Upper lobe of right lung (tissue), 1 donor: ENCODE data around the gene EVC2. TPM values are rescaled to one million over a fixed set of nuclear protein-coding genes. Genes with fewer than 3 reads are reported as not detected.

Experiments used
- ATAC-seq: fragments of 200-7000 bp; cut with Tn5 transposase; one replicate; pipeline ENCODE4 v1.9.1; 2020; ENCODE audit warnings: mild to moderate bottlenecking, moderate library complexity
- DNase-seq: peaks from one replicate; pipeline ENCODE4 v3.0.0-alpha.2; 2020
- H3K27ac ChIP-seq: fragments of 200-600 bp; one replicate; pipeline ENCODE4 v1.8.0; 2022
- H3K27me3 ChIP-seq: fragments of 200-600 bp; one replicate; pipeline ENCODE4 v1.8.0; 2022; ENCODE audit warnings: mild to moderate bottlenecking
- H3K36me3 ChIP-seq: fragments of 200-600 bp; one replicate; pipeline ENCODE4 v1.8.0; 2022
- H3K4me1 ChIP-seq: fragments of 200-600 bp; one replicate; pipeline ENCODE4 v1.8.0; 2022
- H3K4me3 ChIP-seq: fragments of 200-600 bp; one replicate; pipeline ENCODE4 v1.8.0; 2022; ENCODE audit warnings: mild to moderate bottlenecking
- H3K9me3 ChIP-seq: fragments of 200-600 bp; one replicate; pipeline ENCODE4 v1.8.0; 2022
- intact Hi-C: fragments of 100-400 bp; cut with DNase I; formaldehyde crosslinking; loops from one replicate; pipeline ENCODE4 v1.11.0; 2022
- total RNA-seq: library from RNA; stranded (reverse); fragmentation: NEBNext Ultra II Directional; extraction: Animal tissue kit (Norgen Biotek cat#: 25700); gene quantifications from one replicate; pipeline ENCODE4 v1.2.1, GENCODE V29; 2021
- TF ChIP-seq, protein P1 (sequence below): fragments of 200-600 bp; IDR thresholded peaks from one replicate; pipeline ENCODE4 v1.8.0; 2022; ENCODE audit warnings: antibody characterized with exemption
- donor health status: DM: no; HTN: yes; CAD: no; lungs with severe emphysema.

EVC2 gene
- total RNA-seq, 1 donor from 2014 or later = 6.3 TPM

DNA sequence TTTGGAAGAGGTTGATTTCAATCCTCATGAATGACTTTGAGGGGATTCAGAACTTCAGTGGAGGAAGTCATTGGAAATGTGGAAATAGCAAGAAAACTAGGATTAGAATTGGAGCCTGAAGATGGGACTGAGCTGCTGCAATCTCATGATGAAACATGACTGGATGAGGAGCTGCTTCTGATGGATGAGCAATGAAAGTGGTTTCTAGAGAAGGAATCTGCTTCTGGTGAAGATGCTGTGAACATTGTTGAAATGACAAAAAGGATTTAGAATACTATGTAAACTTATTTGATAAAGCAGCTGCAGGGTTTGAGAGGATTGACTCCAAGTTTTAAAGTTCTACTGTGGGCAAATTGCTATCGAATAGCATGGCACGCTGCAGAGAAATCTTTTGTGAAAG, 29.7 kb upstream of the EVC2 start:
- H3K4me1 ChIP-seq = no peaks in the 10 kb centered on the region
- H3K9me3 ChIP-seq = no peaks in the 10 kb centered on the region
- no peak overlapping the region for H3K4me3 ChIP-seq
- intact Hi-C loops = no loop called here
- H3K27me3 ChIP-seq = no peaks in the 10 kb centered on the region
- ATAC-seq (no peak), DNase-seq (no peak)
- no peak overlapping the region for H3K27ac ChIP-seq
- peaks cover 30% of the 10 kb centered on the region for H3K36me3 ChIP-seq
- TF ChIP-seq, protein P1, sequence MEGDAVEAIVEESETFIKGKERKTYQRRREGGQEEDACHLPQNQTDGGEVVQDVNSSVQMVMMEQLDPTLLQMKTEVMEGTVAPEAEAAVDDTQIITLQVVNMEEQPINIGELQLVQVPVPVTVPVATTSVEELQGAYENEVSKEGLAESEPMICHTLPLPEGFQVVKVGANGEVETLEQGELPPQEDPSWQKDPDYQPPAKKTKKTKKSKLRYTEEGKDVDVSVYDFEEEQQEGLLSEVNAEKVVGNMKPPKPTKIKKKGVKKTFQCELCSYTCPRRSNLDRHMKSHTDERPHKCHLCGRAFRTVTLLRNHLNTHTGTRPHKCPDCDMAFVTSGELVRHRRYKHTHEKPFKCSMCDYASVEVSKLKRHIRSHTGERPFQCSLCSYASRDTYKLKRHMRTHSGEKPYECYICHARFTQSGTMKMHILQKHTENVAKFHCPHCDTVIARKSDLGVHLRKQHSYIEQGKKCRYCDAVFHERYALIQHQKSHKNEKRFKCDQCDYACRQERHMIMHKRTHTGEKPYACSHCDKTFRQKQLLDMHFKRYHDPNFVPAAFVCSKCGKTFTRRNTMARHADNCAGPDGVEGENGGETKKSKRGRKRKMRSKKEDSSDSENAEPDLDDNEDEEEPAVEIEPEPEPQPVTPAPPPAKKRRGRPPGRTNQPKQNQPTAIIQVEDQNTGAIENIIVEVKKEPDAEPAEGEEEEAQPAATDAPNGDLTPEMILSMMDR = no peak

DNA sequence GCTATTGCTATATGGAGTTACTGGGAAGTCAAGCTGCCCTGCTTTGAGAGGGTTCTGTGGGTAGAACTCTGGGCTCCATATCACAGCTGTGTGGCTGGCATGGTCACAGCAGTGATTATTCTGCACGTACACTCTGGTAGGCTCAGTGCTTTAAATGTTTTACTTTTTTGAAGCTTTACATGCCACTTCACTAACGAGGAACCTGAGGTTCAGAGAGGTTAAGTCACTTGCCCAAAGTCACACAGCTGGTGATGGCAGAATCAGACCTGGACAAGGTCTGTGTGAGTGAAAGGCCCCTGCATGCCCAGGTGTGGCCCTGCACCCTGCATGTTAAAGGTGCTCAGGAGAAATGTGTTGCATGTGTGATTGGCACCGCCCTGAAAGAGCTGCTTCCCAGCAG, 27.1 kb upstream of the EVC2 start:
- Histone ChIP-seq H3K4me1 (no peaks in the 10 kb centered on the region), H3K9me3 (no peaks in the 10 kb centered on the region), H3K27ac (no peak overlapping the region), H3K36me3 (peaks cover 32% of the 10 kb centered on the region), H3K27me3 (no peaks in the 10 kb centered on the region), H3K4me3 (no peak overlapping the region)
- DNase-seq (no peak), ATAC-seq (no peak)
- TF ChIP-seq, protein P1 = no peak
- intact Hi-C loops = no loop called here

DNA sequence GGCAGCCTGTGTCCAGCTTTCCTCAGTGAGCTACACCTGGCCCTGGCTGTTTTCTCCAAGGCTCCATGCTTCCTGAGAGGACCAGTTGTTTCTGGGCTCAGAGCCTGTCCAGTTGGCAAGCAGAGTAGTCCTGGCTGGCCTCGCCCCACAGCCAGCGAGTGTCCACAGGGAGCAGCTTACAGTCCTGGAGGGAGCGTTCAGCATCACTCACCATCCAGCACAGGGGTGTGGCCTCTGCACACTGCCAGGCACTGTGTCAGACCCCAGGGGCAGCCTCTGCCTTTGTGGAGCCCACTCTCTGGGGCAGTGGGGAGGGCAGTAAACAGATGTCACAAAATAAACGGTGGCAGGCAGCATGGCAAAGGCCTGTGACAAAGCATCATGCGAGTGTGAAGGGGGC, 26.5 kb upstream of the EVC2 start:
- peak; percentile 22 for ATAC-seq
- intact Hi-C loops = no loop called here
- TF ChIP-seq, protein P1 = no peak

DNA sequence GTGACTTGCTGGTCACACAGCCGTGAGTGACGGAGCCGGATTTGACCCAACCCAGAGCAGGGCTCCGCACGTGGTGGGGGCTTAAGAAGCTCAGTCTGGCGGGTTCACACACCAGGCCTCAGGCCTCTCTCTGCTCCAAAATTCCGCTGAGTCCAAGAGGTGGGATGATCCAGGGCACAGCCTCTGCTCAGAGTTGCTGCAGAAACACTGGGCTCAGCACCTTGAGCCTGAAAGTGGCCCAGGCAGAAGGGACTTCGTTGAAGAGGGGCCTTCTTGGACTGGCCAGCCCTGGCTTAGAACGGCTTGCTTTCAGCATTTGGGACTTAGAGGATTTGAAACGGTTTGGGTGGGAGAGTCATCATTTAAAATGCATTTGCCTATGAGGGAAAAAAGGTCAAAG, 23.8 kb upstream of the EVC2 start:
- Histone ChIP-seq H3K27me3 (no peaks in the 10 kb centered on the region), H3K4me3 (no peak overlapping the region), H3K9me3 (no peaks in the 10 kb centered on the region), H3K27ac (no peak overlapping the region), H3K4me1 (no peaks in the 10 kb centered on the region), H3K36me3 (peaks cover 37% of the 10 kb centered on the region)
- TF ChIP-seq, protein P1 = no peak
- no peak for DNase-seq
- intact Hi-C loops = no loop called here
- no peak for ATAC-seq

More for the DNA sequence above, 26.5 kb upstream of the EVC2 start:
- H3K9me3 ChIP-seq = no peaks in the 10 kb centered on the region
- DNase-seq = no peak
- H3K4me1 ChIP-seq = no peaks in the 10 kb centered on the region
- H3K36me3 ChIP-seq = peaks cover 32% of the 10 kb centered on the region
- H3K4me3 ChIP-seq = no peak overlapping the region
- no peaks in the 10 kb centered on the region for H3K27me3 ChIP-seq
- no peak overlapping the region for H3K27ac ChIP-seq

DNA sequence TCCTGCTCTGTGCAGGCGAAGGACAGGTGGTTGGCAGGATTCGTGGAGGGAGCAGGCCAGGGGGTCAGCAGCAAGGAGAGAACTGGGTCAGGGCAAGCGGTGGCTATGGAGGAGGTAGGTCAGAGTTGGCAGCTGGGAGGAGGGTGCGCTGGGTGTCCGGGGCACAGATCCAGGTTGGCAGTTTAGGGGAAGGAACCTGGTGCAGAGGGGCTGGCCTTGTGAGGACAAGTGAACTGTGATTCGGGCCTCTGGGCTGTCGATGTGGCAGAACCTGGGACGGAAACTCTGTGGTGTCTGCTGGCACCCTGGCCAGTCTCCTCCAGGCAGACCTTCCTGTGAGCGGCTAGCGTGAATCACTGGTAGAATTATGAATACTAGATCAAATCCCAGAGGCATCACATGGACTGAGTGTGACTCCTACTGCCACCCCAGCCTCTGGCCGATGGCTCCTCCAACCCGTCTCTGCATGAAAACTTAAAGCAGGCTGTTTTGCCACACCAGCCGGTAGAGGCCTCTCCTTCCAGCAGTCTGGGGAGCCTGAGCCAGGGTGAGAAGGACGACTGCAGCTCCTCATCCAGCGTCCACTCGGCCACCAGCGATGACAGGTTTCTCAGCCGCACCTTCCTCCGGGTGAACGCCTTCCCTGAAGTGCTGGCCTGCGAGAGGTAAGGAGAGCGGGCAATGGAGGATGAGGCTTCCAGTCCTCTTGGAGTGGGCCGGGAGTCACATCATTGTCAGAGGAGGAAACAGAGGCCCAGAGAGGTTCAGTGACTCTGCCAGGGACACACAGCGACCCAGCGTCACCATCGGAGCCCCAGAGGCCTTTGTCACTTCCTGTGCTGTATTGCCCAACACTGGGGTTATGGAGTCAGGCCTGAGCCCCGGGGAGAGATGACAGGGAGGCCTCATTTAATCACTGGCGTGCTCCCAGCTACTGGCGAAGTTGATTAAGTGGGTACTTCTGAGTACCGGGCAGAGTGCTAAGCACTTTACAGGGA, 22.9 kb upstream of the EVC2 start:
- Histone ChIP-seq H3K4me3 (no peak overlapping the region), H3K36me3 (peaks cover 37% of the 10 kb centered on the region), H3K4me1 (no peaks in the 10 kb centered on the region), H3K27me3 (no peaks in the 10 kb centered on the region), H3K27ac (no peak overlapping the region), H3K9me3 (no peaks in the 10 kb centered on the region)
- TF ChIP-seq, protein P1 = no peak
- intact Hi-C loops = no loop called here
- peak; percentile 26 for ATAC-seq
- DNase-seq = no peak
